H1 (cell line): Measurements from ENCODE around the gene N4BP3. TPM values are rescaled to one million over a fixed set of nuclear protein-coding genes. Genes with fewer than 3 reads are reported as not detected.

Experiments
- BACH1 ChIP-seq: IDR thresholded peaks from 2 replicates; pipeline ENCODE4 v1.6.1; 2012; ENCODE audit warnings: low read length, improper control_type of control experiment
- CBX5 ChIP-seq: fragments of 300-800, 300-1000 bp; sonication (generic); IDR thresholded peaks from 2 replicates; pipeline ENCODE4 v1.7.1; 2016; ENCODE audit warnings: antibody characterized with exemption, low read length, low read depth
- CHD2 ChIP-seq: IDR thresholded peaks from 2 replicates; pipeline ENCODE4 v1.6.1; 2012; ENCODE audit warnings: low read length, improper control_type of control experiment
- EGR1 ChIP-seq: IDR thresholded peaks from 2 replicates; pipeline ENCODE4 v1.6.1; 2011; ENCODE audit warnings: low read depth, low read length, borderline replicate concordance
- EP300 ChIP-seq, 2 experiments: IDR thresholded peaks; 1 replicate in 1 of 2; 2 replicates in 1 of 2; pipeline ENCODE4 v1.6.1; 2011 to 2012; ENCODE audit warnings: low read depth in 2 of 2, low read length in 2 of 2, mild to moderate bottlenecking in 2 of 2, borderline replicate concordance in 1 of 2, inconsistent platforms in 1 of 2, moderate library complexity in 1 of 2
- FOSL1 ChIP-seq: IDR thresholded peaks from 2 replicates; pipeline ENCODE4 v1.6.1; 2011; ENCODE audit warnings: mild to moderate bottlenecking, low read depth, low read length, moderate library complexity; ENCODE audit not compliant: insufficient read depth
- HDAC2 ChIP-seq, 2 experiments: fragments of 300-600 bp in 1 of 2; sonication (generic) in 1 of 2; IDR thresholded peaks; 2 replicates each; pipeline ENCODE4 v1.6.1; 2011 to 2012; ENCODE audit warnings: low read depth in 2 of 2, low read length in 2 of 2, mild to moderate bottlenecking in 2 of 2, moderate library complexity in 2 of 2, borderline replicate concordance in 1 of 2, inconsistent platforms in 1 of 2
- JUN ChIP-seq: IDR thresholded peaks from 2 replicates; pipeline ENCODE4 v1.6.1; 2011; ENCODE audit warnings: low read depth, mild to moderate bottlenecking, improper control_type of control experiment, low read length
- NRF1 ChIP-seq: IDR thresholded peaks from 2 replicates; pipeline ENCODE4 v1.6.1; 2011; ENCODE audit warnings: mild to moderate bottlenecking, low read depth, low read length, improper control_type of control experiment
- PHF8 ChIP-seq: fragments of 200-600 bp; sonication (generic); conservative IDR thresholded peaks from 2 replicates; pipeline ENCODE4 v1.7.1; 2012; ENCODE audit warnings: low read depth, mild to moderate bottlenecking, inconsistent platforms, low read length, moderate library complexity
- POLR2A ChIP-seq, 2 experiments: IDR thresholded peaks; 1 replicate in 1 of 2; 2 replicates in 1 of 2; pipeline ENCODE4 v1.6.1; 2011; ENCODE audit warnings: low read depth in 2 of 2, low read length in 2 of 2, mild to moderate bottlenecking in 2 of 2; ENCODE audit errors: control extremely low read depth in 1 of 2
- RBBP5 ChIP-seq: IDR thresholded peaks from 2 replicates; pipeline ENCODE4 v1.7.1; 2012; ENCODE audit warnings: low read depth, mild to moderate bottlenecking, inconsistent platforms, low read length, moderate library complexity, borderline replicate concordance
- RFX5 ChIP-seq: IDR thresholded peaks from 2 replicates; pipeline ENCODE4 v1.6.1; 2011; ENCODE audit warnings: low read depth, low read length, improper control_type of control experiment, borderline replicate concordance
- RNF2 ChIP-seq: fragments of 200-900, 300-1000 bp; sonication (generic); IDR thresholded peaks from 2 replicates; pipeline ENCODE4 v1.7.1; 2016; ENCODE audit warnings: borderline replicate concordance, low read depth, mild to moderate bottlenecking, antibody characterized with exemption, low read length; ENCODE audit not compliant: poor library complexity, severe bottlenecking; ENCODE audit errors: missing control alignments
- SIN3A ChIP-seq, 2 experiments: IDR thresholded peaks in 1 of 2; conservative IDR thresholded peaks in 1 of 2; 2 replicates each; pipeline ENCODE4 v1.6.1; 2011 to 2012; ENCODE audit warnings: low read length in 2 of 2, improper control_type of control experiment in 1 of 2, low read depth in 1 of 2, mild to moderate bottlenecking in 1 of 2
- SP1 ChIP-seq: IDR thresholded peaks from 2 replicates; pipeline ENCODE4 v1.6.1; 2011; ENCODE audit warnings: low read depth, low read length
- SP2 ChIP-seq: IDR thresholded peaks from 2 replicates; pipeline ENCODE4 v1.6.1; 2012; ENCODE audit warnings: mild to moderate bottlenecking, low read length, inconsistent platforms
- SRF ChIP-seq: IDR thresholded peaks from 2 replicates; pipeline ENCODE4 v1.6.1; 2011; ENCODE audit warnings: mild to moderate bottlenecking, low read depth, low read length, moderate library complexity
- TAF1 ChIP-seq: IDR thresholded peaks from 2 replicates; pipeline ENCODE4 v1.6.1; 2011; ENCODE audit warnings: mild to moderate bottlenecking, low read depth, low read length
- TAF7 ChIP-seq: optimal IDR thresholded peaks from 2 replicates; pipeline ENCODE3; 2011; ENCODE audit warnings: low read depth, mild to moderate bottlenecking, inconsistent platforms, low read length, moderate library complexity, borderline replicate concordance
- polyA plus RNA-seq, 7 experiments: library from polyadenylated mRNA; depleted of rRNA in 3 of 7; stranded (reverse) in 5 of 7; unstranded in 2 of 7; fragments of >200 nt in 5 of 7; fragments of 200-250 nt in 2 of 7; gene quantifications; 1 replicate in 5 of 7; 2 replicates in 1 of 7; 4 replicates in 1 of 7; pipeline versions ENCODE4 v1.2.1 to v1.2.3, GENCODE V29; 2011 to 2013; ENCODE audit warnings: missing spikeins in 2 of 7, mixed read lengths in 2 of 7
- total RNA-seq: library from RNA; stranded (reverse); fragmentation: NEBNext Ultra II Directional; extraction: Animal tissue kit (Norgen Biotek cat#: 25700); gene quantifications from 2 replicates; pipeline ENCODE4 v1.2.1, GENCODE V29; 2021
- TF ChIP-seq, protein P1 (sequence below): IDR thresholded peaks from 2 replicates; pipeline ENCODE4 v1.6.1; 2011; ENCODE audit warnings: low read length, improper control_type of control experiment
- TF ChIP-seq, protein P2 (sequence below): IDR thresholded peaks from 2 replicates; pipeline ENCODE4 v1.6.1; 2012; ENCODE audit warnings: inconsistent platforms

Gene N4BP3
- total and polyA plus RNA-seq, 2 of the 8 experiments (the other 6 are each of a cell fraction or from before 2014, with no cell fraction given): 13.1 to 39.2 TPM

DNA sequence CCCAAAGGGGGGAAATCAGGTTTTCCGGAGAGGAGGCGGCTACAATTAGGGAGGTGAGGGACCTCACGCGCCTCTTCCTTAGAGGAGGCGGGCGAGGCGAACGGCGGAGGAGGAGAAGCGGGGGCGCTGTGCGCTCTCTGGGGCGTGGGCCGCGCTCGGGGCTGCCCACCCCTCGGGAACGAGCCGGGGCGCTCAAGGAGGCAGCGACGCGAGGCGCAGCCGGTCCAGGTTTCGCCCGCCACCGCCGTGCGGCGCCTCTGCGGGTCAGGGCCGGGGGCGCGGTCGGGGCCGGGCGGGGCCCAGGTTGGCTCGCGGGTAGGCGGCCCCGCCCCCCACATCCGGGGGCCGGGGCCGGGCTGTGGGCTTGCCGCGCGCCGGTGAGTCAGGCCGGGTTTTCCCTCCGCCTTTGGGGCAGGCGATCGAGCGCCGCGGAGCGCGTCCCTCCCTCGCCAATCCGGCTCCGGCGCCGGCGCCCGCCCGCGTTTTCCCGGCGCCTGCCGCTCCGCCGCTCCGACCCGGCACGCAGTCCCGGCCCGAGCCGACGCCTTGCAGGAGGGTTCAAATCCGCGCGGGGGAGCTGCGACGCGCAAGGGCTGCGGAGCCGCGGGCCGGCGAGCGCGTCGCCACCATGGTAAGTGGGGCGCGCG, at the start of gene N4BP3 (continued):
- TF ChIP-seq NRF1 (no peak), EGR1 (peak; percentile 71), BACH1 (peak; percentile 58; the same call in 1 of the 2 replicates), HDAC2 (IDR thresholded peaks at IDR 0.05; ENCODE audit: borderline replicate concordance in 1 of 2, low read depth in 2 of 2, low read length in 2 of 2) (no peak), CBX5 (no peak), SP1 (peak; percentile 94), EP300 (IDR thresholded peaks at IDR 0.05; ENCODE audit: borderline replicate concordance in 1 of 2, low read depth in 2 of 2, low read length in 2 of 2) (peak in 1 of 2 experiments; percentile 77; a peak in 1 of 3 replicates), TAF7 (peak; percentile 79), PHF8 (no peak), RNF2 (no peak), TAF1 (peak; percentile 70), POLR2A (IDR thresholded peaks at IDR 0.05; ENCODE audit: control extremely low read depth in 1 of 2, low read depth in 2 of 2, low read length in 2 of 2) (peak in 1 of 2 experiments; percentile 67; a peak in 2 of 3 replicates), SIN3A (conservative IDR thresholded peaks at IDR 0.05 in 1 of 2, IDR thresholded peaks at IDR 0.05 in 1 of 2; ENCODE audit: low read depth in 1 of 2, low read length in 2 of 2) (peak; percentile 57 to 75; a peak in 3 of 4 replicates), FOSL1 (no peak), SP2 (no peak), JUN (peak; percentile 42; the same call in 1 of the 2 replicates), RFX5 (no peak), RBBP5 (no peak), CHD2 (no peak), SRF (no peak)
- TF ChIP-seq, protein P1, sequence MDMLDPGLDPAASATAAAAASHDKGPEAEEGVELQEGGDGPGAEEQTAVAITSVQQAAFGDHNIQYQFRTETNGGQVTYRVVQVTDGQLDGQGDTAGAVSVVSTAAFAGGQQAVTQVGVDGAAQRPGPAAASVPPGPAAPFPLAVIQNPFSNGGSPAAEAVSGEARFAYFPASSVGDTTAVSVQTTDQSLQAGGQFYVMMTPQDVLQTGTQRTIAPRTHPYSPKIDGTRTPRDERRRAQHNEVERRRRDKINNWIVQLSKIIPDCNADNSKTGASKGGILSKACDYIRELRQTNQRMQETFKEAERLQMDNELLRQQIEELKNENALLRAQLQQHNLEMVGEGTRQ: no peak
- TF ChIP-seq, protein P2, sequence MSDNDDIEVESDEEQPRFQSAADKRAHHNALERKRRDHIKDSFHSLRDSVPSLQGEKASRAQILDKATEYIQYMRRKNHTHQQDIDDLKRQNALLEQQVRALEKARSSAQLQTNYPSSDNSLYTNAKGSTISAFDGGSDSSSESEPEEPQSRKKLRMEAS: peak; percentile 21; the same call in 1 of the 2 replicates
